SKM-1 (cell line): ENCODE results near the gene PFDN4.

Source experiments
- DNase-seq: peaks from one replicate; lab custom pipeline; 2025; ENCODE audit not compliant: unreplicated experiment; lab: John Stamatoyannopoulos, UW

The PFDN4 gene

GRCh38 chr20:54267483-54268003 is 59.7 kb downstream of the PFDN4 start:
- DNase-seq: no peak

- no peak for DNase-seq
Observed at GRCh38 chr20:54268941-54269340, 61.1 kb downstream of the PFDN4 start.
